SK-N-SH (cell line): ENCODE measurements around the gene HP. TPM values are rescaled to one million over a fixed set of nuclear protein-coding genes. Genes with fewer than 3 reads are reported as not detected.

Experiments
- CTCF ChIA-PET: fragments of 300-600, 350-600 bp; formaldehyde crosslinking; extraction: SDS; loops from one replicate; lab custom pipeline; 2021; lab: Yijun Ruan, JAX
- POLR2A ChIA-PET: fragments of 350-600 bp; sonication (Branson Sonifier 250); formaldehyde crosslinking; extraction: SDS; loops from one replicate; lab custom pipeline; 2020; ENCODE audit warnings: antibody characterized with exemption, inconsistent platforms; lab: Yijun Ruan, JAX
- DNase-seq: peaks from one replicate; pipeline ENCODE4 v3.0.0; 2012
- H2AFZ ChIP-seq: fragments of 200-600 bp; sonication (generic); 2 replicates; pipeline ENCODE4 v1.8.1; 2016; ENCODE audit warnings: antibody characterized with exemption, mild to moderate bottlenecking, low read depth
- H3F3A ChIP-seq: fragments of 200-600 bp; sonication (generic); replicated peaks from 2 replicates; pipeline ENCODE3; 2016; ENCODE audit warnings: antibody characterized with exemption, mild to moderate bottlenecking; ENCODE audit not compliant: insufficient read depth
- H3K27ac ChIP-seq, 2 experiments: fragments of 200-500 bp in 1 of 2; fragments of 200-600 bp in 1 of 2; sonication (Bioruptor generic) in 1 of 2; sonication (generic), shearing (Covaris generic) in 1 of 2; 2 replicates each; pipeline versions ENCODE4 v1.5.1 to v1.6.1; 2014 to 2016; ENCODE audit warnings: low read depth in 2 of 2, inconsistent platforms in 1 of 2, low read length in 1 of 2, mild to moderate bottlenecking in 1 of 2, mixed read lengths in 1 of 2
- H3K27me3 ChIP-seq: fragments of 200-600 bp; sonication (generic), shearing (Covaris generic); 2 replicates; pipeline ENCODE4 v1.6.1; 2016; ENCODE audit warnings: mixed run types; ENCODE audit not compliant: insufficient read depth
- H3K36me3 ChIP-seq, 2 experiments: fragments of 200-500 bp in 1 of 2; fragments of 200-600 bp in 1 of 2; sonication (Bioruptor generic) in 1 of 2; sonication (generic) in 1 of 2; replicated peaks in 1 of 2; 2 replicates each; pipeline versions ENCODE3 to v1.5.1; 2014 to 2016; ENCODE audit warnings: low read length in 1 of 2, mild to moderate bottlenecking in 1 of 2; ENCODE audit not compliant: insufficient read depth in 2 of 2, control insufficient read depth in 1 of 2
- H3K4me1 ChIP-seq, 2 experiments: fragments of 200-500 bp in 1 of 2; fragments of 200-600 bp in 1 of 2; sonication (Bioruptor generic) in 1 of 2; sonication (generic), shearing (Covaris generic) in 1 of 2; 2 replicates each; pipeline versions ENCODE4 v1.5.1 to v1.6.1; 2014 to 2016; ENCODE audit warnings: low read depth in 1 of 2, low read length in 1 of 2, mixed run types in 1 of 2; ENCODE audit not compliant: insufficient read depth in 2 of 2, control insufficient read depth in 1 of 2
- H3K4me2 ChIP-seq: fragments of 200-600 bp; sonication (generic), shearing (Covaris generic); 2 replicates; pipeline ENCODE4 v1.6.1; 2017; ENCODE audit warnings: mixed run types
- H3K4me3 ChIP-seq, 2 experiments: fragments of 200-500 bp in 1 of 2; fragments of 200-600 bp in 1 of 2; sonication (Bioruptor generic) in 1 of 2; sonication (generic), shearing (Covaris generic) in 1 of 2; 2 replicates each; pipeline versions ENCODE4 v1.5.1 to v1.8.1; 2014 to 2016; ENCODE audit warnings: low read depth in 2 of 2, inconsistent platforms in 1 of 2, low read length in 1 of 2, mild to moderate bottlenecking in 1 of 2, mixed read lengths in 1 of 2, moderate library complexity in 1 of 2
- H3K79me2 ChIP-seq: fragments of 200-600 bp; sonication (generic); 2 replicates; pipeline ENCODE4 v1.8.1; 2017; ENCODE audit warnings: mild to moderate bottlenecking; ENCODE audit not compliant: insufficient read depth
- H3K9ac ChIP-seq: fragments of 200-600 bp; sonication (generic); 2 replicates; pipeline ENCODE4 v1.6.1; 2017; ENCODE audit warnings: mixed run types
- H3K9me2 ChIP-seq: fragments of 200-600 bp; sonication (generic); 2 replicates; pipeline ENCODE4 v1.6.1; 2017; ENCODE audit warnings: mixed run types
- H3K9me3 ChIP-seq: fragments of 200-600 bp; sonication (generic); 2 replicates; pipeline ENCODE4 v1.6.1; 2017; ENCODE audit warnings: mixed run types, mild to moderate bottlenecking, moderate library complexity
- H4K20me1 ChIP-seq: fragments of 200-600 bp; sonication (generic); 2 replicates; pipeline ENCODE4 v1.6.1; 2017; ENCODE audit warnings: mild to moderate bottlenecking, mixed run types; ENCODE audit not compliant: insufficient read depth
- ELF1 ChIP-seq: IDR thresholded peaks from 2 replicates; pipeline ENCODE4 v1.4.0; 2012
- EZH2phosphoT487 ChIP-seq: fragments of 200-600 bp; sonication (generic); IDR thresholded peaks from 2 replicates; pipeline ENCODE4 v1.6.1; 2017; ENCODE audit warnings: low read depth, mixed run types, mild to moderate bottlenecking, antibody characterized with exemption, moderate library complexity, borderline replicate concordance
- FOSL2 ChIP-seq: IDR thresholded peaks from 2 replicates; pipeline ENCODE4 v1.4.0; 2012; ENCODE audit warnings: low read depth, mild to moderate bottlenecking, moderate library complexity, borderline replicate concordance
- FOXJ3 ChIP-seq: sonication (generic); formaldehyde crosslinking; IDR thresholded peaks from 2 replicates; pipeline ENCODE4 v1.5.1; 2020; ENCODE audit warnings: mild to moderate bottlenecking, missing genetic modification reagents
- FOXM1 ChIP-seq: IDR thresholded peaks from 2 replicates; pipeline ENCODE4 v1.4.0; 2012; ENCODE audit warnings: low read depth, mild to moderate bottlenecking
- GABPA ChIP-seq: IDR thresholded peaks from 2 replicates; pipeline ENCODE4 v1.4.0; 2012; ENCODE audit warnings: low read depth, mild to moderate bottlenecking
- MEF2A ChIP-seq: IDR thresholded peaks from 2 replicates; pipeline ENCODE4 v1.4.0; 2012; ENCODE audit warnings: low read depth, borderline replicate concordance
- MXI1 ChIP-seq: IDR thresholded peaks from 2 replicates; pipeline ENCODE4 v1.6.1; 2012; ENCODE audit warnings: mild to moderate bottlenecking, low read depth, low read length, improper control_type of control experiment
- RFX5 ChIP-seq: IDR thresholded peaks from 2 replicates; pipeline ENCODE4 v1.6.1; 2012; ENCODE audit warnings: mild to moderate bottlenecking, improper control_type of control experiment, low read length
- RXRA ChIP-seq: IDR thresholded peaks from 2 replicates; pipeline ENCODE4 v1.4.0; 2012; ENCODE audit warnings: low read depth, mild to moderate bottlenecking, borderline replicate concordance
- TCF12 ChIP-seq: IDR thresholded peaks from 2 replicates; pipeline ENCODE4 v1.4.0; 2012
- TEAD4 ChIP-seq: IDR thresholded peaks from 2 replicates; pipeline ENCODE4 v1.4.0; 2012; ENCODE audit warnings: mild to moderate bottlenecking, borderline replicate concordance; ENCODE audit not compliant: insufficient read depth
- YY1 ChIP-seq: IDR thresholded peaks from 2 replicates; pipeline ENCODE4 v1.4.0; 2012; ENCODE audit warnings: low read depth, mild to moderate bottlenecking
- WGBS: methylation state at CpG from one replicate; pipeline ENCODE4 v1.1.6; 2017; ENCODE audit warnings: low lambda C conversion rate; 5-methylcytosine and 5-hydroxymethylcytosine counted together
- polyA plus RNA-seq, 3 experiments: library from polyadenylated mRNA; depleted of rRNA; stranded (reverse); fragments of >200 nt; gene quantifications; 2 replicates each; pipeline ENCODE4 v1.2.3, GENCODE V29; 2012
- TF ChIP-seq, protein P1 (sequence below): IDR thresholded peaks from 2 replicates; pipeline ENCODE4 v1.4.0; 2012; ENCODE audit warnings: low read depth, borderline replicate concordance
- TF ChIP-seq, protein P2 (sequence below): fragments of 150-350 bp; IDR thresholded peaks from 2 replicates; pipeline ENCODE4 v1.6.1; 2017; ENCODE audit warnings: antibody characterized with exemption, low read length, low read depth, borderline replicate concordance

Gene HP
- polyA plus RNA-seq, 1 of the 3 experiments (the other 2 are of a cell fraction) = not detected

GRCh38 chr16:72025404-72026114 lies 28.7 kb upstream of the HP start:
- no peak overlapping the region for H2AFZ ChIP-seq
- H3K4me3 ChIP-seq = no peak overlapping the region
- CTCF ChIA-PET = no interaction called here
- WGBS = 98% methylated on average over 9 of the region's 19 CpGs
- H3K27ac ChIP-seq = no peak overlapping the region
- no peaks in the 10 kb centered on the region for H3K79me2 ChIP-seq
- peaks cover 0 to 29% of the 10 kb centered on the region in 2 experiments for H3K36me3 ChIP-seq
- no peaks in the 10 kb centered on the region for H3K9me3 ChIP-seq
- TF ChIP-seq FOXM1 = no peak
- TF ChIP-seq ELF1 = no peak
- no peak for TF ChIP-seq FOXJ3 (CRISPR knock-in tag)
- no peak for TF ChIP-seq FOSL2
- TF ChIP-seq YY1 = no peak
- H4K20me1 ChIP-seq = no peaks in the 10 kb centered on the region
- H3K4me1 ChIP-seq = no peaks in the 10 kb centered on the region
- no peaks in the 10 kb centered on the region for H3K27me3 ChIP-seq
- POLR2A ChIA-PET = no interaction called here
- no peaks in the 10 kb centered on the region for H3F3A ChIP-seq
- DNase-seq = no peak
- H3K9ac ChIP-seq = no peak overlapping the region
- H3K9me2 ChIP-seq = no peaks in the 10 kb centered on the region
- no peak overlapping the region for H3K4me2 ChIP-seq

DNA sequence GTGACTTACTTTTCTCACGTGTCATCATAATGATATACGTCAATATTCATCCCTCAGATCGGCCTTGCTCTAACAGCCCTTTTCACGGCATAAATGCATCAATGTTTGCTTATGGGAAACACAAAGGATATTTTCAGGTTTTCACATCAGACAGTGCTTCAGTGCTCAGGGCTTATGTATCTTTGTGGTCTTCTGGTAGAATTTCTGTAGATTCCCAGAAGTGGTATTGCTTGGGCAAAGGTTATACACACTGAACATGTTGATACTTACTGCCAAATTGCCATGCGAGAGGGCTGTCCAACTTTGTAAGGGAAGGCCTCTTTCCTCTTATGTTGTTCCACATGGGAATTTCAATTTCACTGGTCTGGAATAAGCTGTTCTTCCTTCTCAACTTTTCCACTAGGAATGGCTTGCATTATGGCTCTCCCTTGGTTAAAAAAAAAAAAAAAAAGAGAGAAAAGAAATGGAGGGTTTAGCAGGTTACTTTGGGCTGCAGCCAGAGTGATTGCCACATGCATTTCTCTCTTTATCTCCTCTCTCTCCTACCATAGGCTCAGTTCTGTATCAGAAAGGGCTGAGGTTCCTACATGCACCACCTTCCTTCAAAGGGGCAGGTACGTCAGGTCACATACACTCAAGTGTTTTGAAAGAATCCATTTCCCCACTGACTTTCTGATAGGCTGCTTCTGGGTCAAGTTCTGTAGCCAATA lies 26.5 kb upstream of the HP start:
- DNase-seq = no peak
- Histone ChIP-seq H3K4me2 (no peak overlapping the region), H3F3A (no peaks in the 10 kb centered on the region), H3K79me2 (no peaks in the 10 kb centered on the region), H3K4me3 (no peak overlapping the region), H3K27ac (no peak overlapping the region), H3K9me3 (no peaks in the 10 kb centered on the region), H3K9ac (no peak overlapping the region), H3K27me3 (no peaks in the 10 kb centered on the region), H3K36me3 (peaks cover 0 to 18% of the 10 kb centered on the region in 2 experiments), H3K4me1 (no peaks in the 10 kb centered on the region), H4K20me1 (no peaks in the 10 kb centered on the region), H2AFZ (no peak overlapping the region), H3K9me2 (no peaks in the 10 kb centered on the region)
- ChIA-PET POLR2A (no interaction called here), CTCF (no interaction called here)
- 85% methylated on average over 6 of the region's 6 CpGs for WGBS
- TF ChIP-seq, protein P1, sequence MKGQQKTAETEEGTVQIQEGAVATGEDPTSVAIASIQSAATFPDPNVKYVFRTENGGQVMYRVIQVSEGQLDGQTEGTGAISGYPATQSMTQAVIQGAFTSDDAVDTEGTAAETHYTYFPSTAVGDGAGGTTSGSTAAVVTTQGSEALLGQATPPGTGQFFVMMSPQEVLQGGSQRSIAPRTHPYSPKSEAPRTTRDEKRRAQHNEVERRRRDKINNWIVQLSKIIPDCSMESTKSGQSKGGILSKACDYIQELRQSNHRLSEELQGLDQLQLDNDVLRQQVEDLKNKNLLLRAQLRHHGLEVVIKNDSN = no peak
- no peak for TF ChIP-seq RFX5
- TF ChIP-seq RXRA = no peak
- no peak for TF ChIP-seq TEAD4
- TF ChIP-seq, protein P2, sequence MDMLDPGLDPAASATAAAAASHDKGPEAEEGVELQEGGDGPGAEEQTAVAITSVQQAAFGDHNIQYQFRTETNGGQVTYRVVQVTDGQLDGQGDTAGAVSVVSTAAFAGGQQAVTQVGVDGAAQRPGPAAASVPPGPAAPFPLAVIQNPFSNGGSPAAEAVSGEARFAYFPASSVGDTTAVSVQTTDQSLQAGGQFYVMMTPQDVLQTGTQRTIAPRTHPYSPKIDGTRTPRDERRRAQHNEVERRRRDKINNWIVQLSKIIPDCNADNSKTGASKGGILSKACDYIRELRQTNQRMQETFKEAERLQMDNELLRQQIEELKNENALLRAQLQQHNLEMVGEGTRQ = no peak
- TF ChIP-seq TCF12 = no peak
- no peak for TF ChIP-seq GABPA
- TF ChIP-seq MEF2A = no peak
- no peak for TF ChIP-seq MXI1
- no peak for TF ChIP-seq EZH2phosphoT487
